Mammary epithelial cell (primary cell): ENCODE measurements around the gene AGO3.

ENCODE experiments used
- EZH2 ChIP-seq: IDR thresholded peaks from 2 replicates; pipeline ENCODE4 v1.6.1; 2012; ENCODE audit warnings: low read length, inconsistent platforms, borderline replicate concordance
- TF ChIP-seq, protein P1 (sequence below), 2 donors: IDR thresholded peaks in 1 of 2; conservative IDR thresholded peaks in 1 of 2; 2 replicates each; pipeline ENCODE4 v1.5.1; 2011 to 2012; ENCODE audit warnings: inconsistent platforms in 2 of 2, low read length in 2 of 2, mild to moderate bottlenecking in 2 of 2, control low read depth in 1 of 2, low read depth in 1 of 2; ENCODE audit not compliant: insufficient read depth in 1 of 2; ENCODE audit errors: extremely low read depth in 1 of 2

DNA sequence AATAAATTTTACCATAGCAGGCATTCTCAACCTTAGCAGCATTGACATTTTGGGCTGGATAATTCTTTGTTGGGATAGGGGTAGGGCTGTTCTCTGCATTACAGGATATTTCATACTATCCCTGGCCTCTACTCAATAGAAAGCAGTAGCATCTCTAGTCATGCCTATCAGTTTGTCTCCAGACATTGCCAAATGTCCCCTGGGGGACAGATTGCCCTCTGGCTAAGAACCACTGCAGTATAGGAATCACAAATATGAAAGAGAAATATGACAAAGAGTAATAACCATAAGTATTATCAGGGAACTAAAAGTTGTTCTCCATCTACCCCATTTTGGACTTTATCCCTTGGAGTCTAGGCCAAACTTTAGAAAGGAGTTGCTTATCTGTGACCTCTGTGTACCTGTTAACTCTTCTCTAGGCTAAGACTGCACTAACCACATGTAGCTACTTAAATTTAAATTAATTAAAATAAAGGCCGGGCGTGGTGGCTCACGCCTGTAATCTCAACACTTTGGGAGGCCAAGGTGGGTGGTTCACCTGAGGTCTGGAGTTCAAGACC, 76.1 kb downstream of the AGO3 start:
- TF ChIP-seq, protein P1, sequence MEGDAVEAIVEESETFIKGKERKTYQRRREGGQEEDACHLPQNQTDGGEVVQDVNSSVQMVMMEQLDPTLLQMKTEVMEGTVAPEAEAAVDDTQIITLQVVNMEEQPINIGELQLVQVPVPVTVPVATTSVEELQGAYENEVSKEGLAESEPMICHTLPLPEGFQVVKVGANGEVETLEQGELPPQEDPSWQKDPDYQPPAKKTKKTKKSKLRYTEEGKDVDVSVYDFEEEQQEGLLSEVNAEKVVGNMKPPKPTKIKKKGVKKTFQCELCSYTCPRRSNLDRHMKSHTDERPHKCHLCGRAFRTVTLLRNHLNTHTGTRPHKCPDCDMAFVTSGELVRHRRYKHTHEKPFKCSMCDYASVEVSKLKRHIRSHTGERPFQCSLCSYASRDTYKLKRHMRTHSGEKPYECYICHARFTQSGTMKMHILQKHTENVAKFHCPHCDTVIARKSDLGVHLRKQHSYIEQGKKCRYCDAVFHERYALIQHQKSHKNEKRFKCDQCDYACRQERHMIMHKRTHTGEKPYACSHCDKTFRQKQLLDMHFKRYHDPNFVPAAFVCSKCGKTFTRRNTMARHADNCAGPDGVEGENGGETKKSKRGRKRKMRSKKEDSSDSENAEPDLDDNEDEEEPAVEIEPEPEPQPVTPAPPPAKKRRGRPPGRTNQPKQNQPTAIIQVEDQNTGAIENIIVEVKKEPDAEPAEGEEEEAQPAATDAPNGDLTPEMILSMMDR (conservative IDR thresholded peaks at IDR 0.05 in 1 of 2, IDR thresholded peaks at IDR 0.05 in 1 of 2; ENCODE audit: extremely low read depth in 1 of 2, insufficient read depth in 1 of 2, low read depth in 1 of 2, low read length in 2 of 2): no peak
- no peak for TF ChIP-seq EZH2
